ENCODE results near the gene TMEM108. TPM values are rescaled to one million over a fixed set of nuclear protein-coding genes. Genes with fewer than 3 reads are reported as not detected.

Gene TMEM108
- total RNA-seq, 1 experiment from 2014 or later, result not detected

GRCh38 chr3:133230195-133230594 lies 192.0 kb downstream of the TMEM108 start:
- Histone ChIP-seq H3K4me1 (ENCODE audit: control insufficient read depth in 1 of 2, insufficient read depth in 2 of 2, low read length in 2 of 2) (no peaks in the 10 kb centered on the region), H3K79me2 (ENCODE audit: insufficient read depth, low read length) (no peaks in the 10 kb centered on the region), H3K9me2 (ENCODE audit: insufficient read depth) (no peaks in the 10 kb centered on the region), H3K4me3 (replicated peaks in 1 of 2; ENCODE audit: low read depth in 1 of 2, low read length in 2 of 2) (no peak overlapping the region), H4K20me1 (ENCODE audit: insufficient read depth) (no peaks in the 10 kb centered on the region), H3K4me2 (ENCODE audit: low read length) (no peak overlapping the region), H3K27me3 (ENCODE audit: insufficient read depth, low read length) (0 out of 2 replicates have a peak, but pooled peaks cover 18% of the 10 kb centered on the region), H3K36me3 (ENCODE audit: control insufficient read depth in 1 of 2, insufficient read depth in 2 of 2, low read length in 2 of 2) (no peaks in the 10 kb centered on the region), H3K9me3 (ENCODE audit: control insufficient read depth in 1 of 2, insufficient read depth in 1 of 2, low read depth in 1 of 2, low read length in 2 of 2) (no peaks in the 10 kb centered on the region), H3K27ac (ENCODE audit: low read depth, low read length) (no peak overlapping the region), H3K9ac (ENCODE audit: low read length) (no peak overlapping the region), H2AFZ (ENCODE audit: low read depth, low read length, poor library complexity, severe bottlenecking) (no peak overlapping the region)
- TF ChIP-seq FOSL1 (IDR thresholded peaks at IDR 0.05; ENCODE audit: low read depth), result no peak
- no peak for TF ChIP-seq ZNF274 (IDR thresholded peaks at IDR 0.05; ENCODE audit: low read depth, low read length)
- TF ChIP-seq POLR2AphosphoS5 (IDR thresholded peaks at IDR 0.05; ENCODE audit: low read depth, low read length), result no peak
- TF ChIP-seq REST (IDR thresholded peaks at IDR 0.05; ENCODE audit: low read depth), result no peak
- TF ChIP-seq SP1 (IDR thresholded peaks at IDR 0.05; ENCODE audit: low read depth), result no peak
- TF ChIP-seq SRF (IDR thresholded peaks at IDR 0.05; ENCODE audit: low read depth), result no peak
- TF ChIP-seq YY1 (IDR thresholded peaks at IDR 0.05; ENCODE audit: extremely low read depth, insufficient replicate concordance, low read depth, low read length), result no peak
- TF ChIP-seq MAX (IDR thresholded peaks at IDR 0.05), result no peak
- TF ChIP-seq SIN3A (IDR thresholded peaks at IDR 0.05; ENCODE audit: low read depth), result no peak
- TF ChIP-seq CTCF (IDR thresholded peaks at IDR 0.05 in 2 of 3, conservative IDR thresholded peaks at IDR 0.05 in 1 of 3; ENCODE audit: borderline replicate concordance in 1 of 3, insufficient read depth in 1 of 3, low read depth in 2 of 3, low read length in 2 of 3), result no peak
- TF ChIP-seq TCF7L2 (IDR thresholded peaks at IDR 0.05; ENCODE audit: borderline replicate concordance, extremely low read depth, insufficient read depth, insufficient read length), result no peak
- TF ChIP-seq RAD21 (IDR thresholded peaks at IDR 0.05; ENCODE audit: low read depth), result no peak
- TF ChIP-seq ELF1 (IDR thresholded peaks at IDR 0.05; ENCODE audit: borderline replicate concordance, low read depth), result no peak
- TF ChIP-seq EZH2 (IDR thresholded peaks at IDR 0.05), result no peak
- ChIA-PET CTCF (no interaction called here), POLR2A (no interaction called here), RAD21 (ENCODE audit: low non-redundant PET in 1 of 2, low total read pairs in 2 of 2, uncharacterized antibody in 2 of 2, unreplicated experiment in 2 of 2) (no interaction called here)
- BruUV-seq (replicated peaks), result no TSS peak
- DNase-seq (ENCODE audit: low read depth, low spot score) (no peak), ATAC-seq (no peak)
- intact Hi-C loops (cut with micrococcal nuclease), result no loop called here
